ENCODE results near the gene JARID2.
A peak's percentile ranks its signal among the peaks of the same experiment; 100 is the strongest.
"Not testable (repeated sequence)": the region's sequence is repeated elsewhere in the genome, so short reads cannot be mapped to it uniquely, and the experiment has no call there.

Gene JARID2

DNA sequence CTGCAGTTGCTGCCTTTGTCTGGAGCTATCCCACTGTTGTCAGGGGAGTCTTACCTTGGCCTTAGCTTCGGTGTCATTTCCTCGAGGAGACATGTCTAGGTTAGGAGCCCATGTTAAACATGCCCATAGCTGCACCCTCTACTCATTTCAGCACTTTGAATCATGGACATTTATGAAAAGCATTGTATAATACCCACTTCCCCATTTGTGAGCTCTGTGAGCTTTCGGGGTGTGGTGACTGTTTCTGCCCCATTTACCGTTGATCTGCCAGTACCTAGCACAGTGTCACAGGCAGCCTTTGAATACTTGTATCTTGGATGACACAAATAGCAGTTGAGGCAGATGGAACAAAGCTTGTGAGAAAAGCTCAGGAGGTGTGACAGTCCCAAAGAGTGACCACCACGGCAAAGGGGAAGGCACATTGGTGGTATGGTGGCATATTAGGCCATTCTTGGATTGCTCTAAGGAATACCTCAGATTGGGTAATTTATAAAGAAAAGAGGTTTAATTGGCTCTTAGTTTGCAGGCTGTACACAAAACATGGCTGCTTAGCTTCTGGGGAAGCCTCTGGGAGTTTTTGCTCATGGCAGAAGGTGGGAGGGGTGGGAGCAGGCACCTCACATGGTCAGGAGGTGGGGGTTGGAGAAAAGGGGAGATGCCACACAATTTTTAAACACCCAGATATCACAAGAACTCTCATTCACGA, 42.0 kb downstream of the JARID2 start:
- no peak for DNase-seq (ENCODE audit: low read depth in 4 of 4, low spot score in 1 of 4)

DNA sequence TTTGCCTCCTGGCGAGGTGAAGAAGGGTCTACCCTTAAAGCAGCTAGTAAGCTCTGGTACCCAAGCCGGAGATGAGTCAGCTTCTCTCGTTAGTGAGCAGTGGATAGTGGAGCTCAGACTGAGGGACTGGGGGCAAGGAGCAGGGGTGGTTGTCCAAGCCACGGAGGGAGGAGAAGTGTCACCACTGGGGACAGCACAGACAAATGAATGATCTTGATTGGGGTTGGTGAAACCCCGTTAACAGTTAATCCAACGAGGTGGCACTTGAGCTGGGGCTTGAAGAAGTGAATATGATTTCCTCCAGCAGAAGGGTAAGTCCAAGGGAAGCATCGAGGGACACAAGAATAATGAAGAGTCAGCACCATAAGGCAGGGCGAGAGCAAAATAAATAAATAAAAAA, 43.0 kb downstream of the JARID2 start:
- DNase-seq (ENCODE audit: low read depth in 4 of 4, low spot score in 1 of 4) = no peak

GRCh38 chr6:15289456-15289855, 43.6 kb downstream of the JARID2 start:
- DNase-seq (ENCODE audit: low read depth in 4 of 4, low spot score in 1 of 4) = not testable (repeated sequence)

GRCh38 chr6:15290067-15290680, 44.3 kb downstream of the JARID2 start:
- DNase-seq (ENCODE audit: low read depth in 4 of 4, low spot score in 1 of 4) = no peak

DNA sequence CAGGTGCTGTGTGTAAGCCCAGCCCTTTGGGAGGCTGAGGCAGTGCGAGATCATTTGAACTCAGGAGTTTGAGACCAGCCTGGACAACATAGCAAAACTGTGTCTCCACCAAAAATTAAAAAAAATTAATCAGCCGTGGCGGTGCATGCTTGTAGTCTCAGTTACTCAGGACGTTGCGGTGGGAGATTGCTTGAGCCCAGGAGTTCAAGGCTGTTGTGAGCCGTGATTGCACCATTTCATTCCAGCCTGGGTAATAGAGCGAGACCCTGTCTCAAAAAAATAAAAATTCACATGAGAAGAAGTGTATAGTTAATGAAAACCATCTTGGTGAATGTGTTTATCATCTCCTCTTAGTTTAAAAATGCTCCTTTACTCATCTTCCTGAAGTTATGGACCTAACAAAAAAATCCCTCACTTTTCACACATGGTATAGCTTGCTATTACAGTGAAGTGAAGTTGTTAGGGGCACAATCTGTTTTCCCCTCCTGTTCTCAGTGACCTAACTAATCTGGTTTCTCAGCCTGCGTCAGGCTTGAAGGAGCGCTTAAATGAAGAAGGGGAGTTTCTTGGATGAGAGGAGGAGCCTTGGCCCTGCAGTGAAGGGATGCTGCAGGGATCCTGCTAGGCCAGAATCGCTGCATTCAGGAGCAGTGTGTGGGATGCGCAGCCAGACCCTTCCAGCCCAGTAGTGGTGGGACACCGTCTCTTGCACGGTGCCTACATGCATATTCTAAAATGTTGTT, 45.3 kb downstream of the JARID2 start:
- no peak for DNase-seq (ENCODE audit: low read depth in 4 of 4, low spot score in 1 of 4)

- no peak for DNase-seq (ENCODE audit: low read depth in 4 of 4, low spot score in 1 of 4)
Observed at GRCh38 chr6:15292721-15293302, 46.9 kb downstream of the JARID2 start.

GRCh38 chr6:15293674-15294073, 47.8 kb downstream of the JARID2 start:
- no peak for DNase-seq (ENCODE audit: low read depth in 4 of 4, low spot score in 1 of 4)

DNA sequence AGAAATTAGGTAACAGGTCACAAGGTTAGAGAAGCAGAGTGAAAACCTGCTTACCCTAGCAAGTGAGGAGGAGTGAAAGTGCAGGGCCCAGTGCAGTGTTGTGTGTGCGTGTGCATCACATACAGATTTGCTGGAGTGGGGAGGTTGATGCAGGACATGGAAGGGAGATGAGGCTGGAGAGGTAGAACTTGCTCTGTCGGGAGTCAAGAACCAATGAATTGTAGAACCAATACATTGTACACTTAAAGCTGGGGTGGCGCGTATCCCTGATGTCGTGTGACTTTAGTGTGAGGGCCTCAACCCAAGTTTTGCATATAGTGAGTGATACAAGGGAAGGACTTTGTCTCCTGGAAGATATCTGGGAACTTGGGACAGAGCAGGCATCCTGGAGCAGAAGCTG, 48.6 kb downstream of the JARID2 start:
- no peak for DNase-seq (ENCODE audit: low read depth in 4 of 4, low spot score in 1 of 4)

GRCh38 chr6:15296249-15296648, 50.4 kb downstream of the JARID2 start:
- DNase-seq (ENCODE audit: low read depth in 4 of 4, low spot score in 1 of 4) = no peak

DNA sequence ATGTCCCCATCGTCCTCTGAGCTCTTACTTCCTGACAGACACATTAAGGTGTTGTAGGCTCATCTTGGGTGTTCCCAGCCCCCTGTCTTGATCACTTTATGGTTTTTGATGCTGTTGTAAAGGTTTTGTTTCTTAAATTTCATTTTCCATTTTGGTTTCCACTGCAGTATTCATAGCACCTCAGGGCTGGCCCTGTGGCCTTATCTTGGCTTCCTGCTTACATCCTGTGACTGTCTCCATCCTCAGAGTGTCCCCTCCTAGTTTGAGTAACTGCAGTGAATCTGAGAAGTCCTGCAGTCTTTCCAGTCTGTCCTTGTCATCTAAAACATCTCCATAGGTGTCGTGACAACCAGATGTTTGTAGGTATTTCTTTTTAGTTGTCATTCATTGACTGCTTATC, 50.9 kb downstream of the JARID2 start:
- peak in 1 of 4 experiments; percentile 23 for DNase-seq (ENCODE audit: low read depth in 4 of 4, low spot score in 1 of 4)

DNA sequence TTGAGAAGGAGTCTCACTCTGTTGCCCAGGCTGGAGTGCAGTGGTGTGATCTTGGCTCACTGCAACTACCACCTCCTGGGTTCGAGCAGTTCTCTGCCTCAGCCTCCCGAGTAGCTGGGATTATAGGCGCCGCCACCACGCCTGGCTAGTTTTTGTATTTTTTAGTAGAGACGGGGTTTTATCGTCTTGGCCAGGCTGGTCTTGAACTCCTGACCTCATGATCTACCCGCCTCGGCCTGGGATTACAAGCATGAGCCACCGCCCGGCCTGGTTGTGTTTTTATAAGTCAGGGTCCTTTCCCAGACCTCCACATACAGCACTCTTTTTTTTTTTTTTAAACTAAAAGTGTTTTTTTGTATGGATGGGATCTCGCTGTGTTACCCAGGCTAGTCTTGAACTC, 51.3 kb downstream of the JARID2 start:
- DNase-seq (ENCODE audit: low read depth in 4 of 4, low spot score in 1 of 4) = not testable (repeated sequence)

DNA sequence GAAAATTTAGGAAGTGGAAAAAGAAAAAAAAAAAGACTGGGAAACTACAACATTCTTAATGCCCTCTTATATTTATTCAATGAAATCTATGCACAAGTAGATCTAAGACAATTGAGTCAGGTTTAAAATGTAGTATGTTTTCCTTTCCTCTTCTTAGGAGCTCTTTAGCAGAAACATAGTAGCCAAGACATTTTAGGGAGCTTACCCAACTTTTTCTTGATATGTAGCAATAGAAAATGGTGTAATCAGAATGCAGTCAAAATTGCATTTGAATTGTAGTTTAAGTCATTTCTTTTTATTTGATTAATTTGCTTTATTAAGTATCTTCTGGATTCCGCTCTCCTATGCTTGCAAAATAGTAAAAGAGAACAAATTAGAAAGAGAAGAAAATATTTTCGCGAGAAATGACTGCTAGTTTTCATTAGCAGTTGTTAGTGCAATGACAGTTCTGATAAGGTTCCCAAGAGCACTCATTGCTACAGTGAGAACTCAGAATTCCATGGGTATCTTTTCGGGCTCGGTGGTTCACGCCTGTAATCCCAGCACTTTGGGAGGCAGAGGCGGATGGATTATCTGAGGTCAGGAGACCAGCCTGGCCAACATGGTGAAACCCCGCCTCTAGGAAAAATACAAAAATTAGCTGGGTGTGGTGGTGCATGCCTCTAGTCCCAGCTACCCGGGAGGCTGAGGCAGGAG, 52.2 kb downstream of the JARID2 start:
- DNase-seq (ENCODE audit: low read depth in 4 of 4, low spot score in 1 of 4) = no peak

GRCh38 chr6:15299430-15300131, 53.7 kb downstream of the JARID2 start:
- no peak for DNase-seq (ENCODE audit: low read depth in 4 of 4, low spot score in 1 of 4)

DNA sequence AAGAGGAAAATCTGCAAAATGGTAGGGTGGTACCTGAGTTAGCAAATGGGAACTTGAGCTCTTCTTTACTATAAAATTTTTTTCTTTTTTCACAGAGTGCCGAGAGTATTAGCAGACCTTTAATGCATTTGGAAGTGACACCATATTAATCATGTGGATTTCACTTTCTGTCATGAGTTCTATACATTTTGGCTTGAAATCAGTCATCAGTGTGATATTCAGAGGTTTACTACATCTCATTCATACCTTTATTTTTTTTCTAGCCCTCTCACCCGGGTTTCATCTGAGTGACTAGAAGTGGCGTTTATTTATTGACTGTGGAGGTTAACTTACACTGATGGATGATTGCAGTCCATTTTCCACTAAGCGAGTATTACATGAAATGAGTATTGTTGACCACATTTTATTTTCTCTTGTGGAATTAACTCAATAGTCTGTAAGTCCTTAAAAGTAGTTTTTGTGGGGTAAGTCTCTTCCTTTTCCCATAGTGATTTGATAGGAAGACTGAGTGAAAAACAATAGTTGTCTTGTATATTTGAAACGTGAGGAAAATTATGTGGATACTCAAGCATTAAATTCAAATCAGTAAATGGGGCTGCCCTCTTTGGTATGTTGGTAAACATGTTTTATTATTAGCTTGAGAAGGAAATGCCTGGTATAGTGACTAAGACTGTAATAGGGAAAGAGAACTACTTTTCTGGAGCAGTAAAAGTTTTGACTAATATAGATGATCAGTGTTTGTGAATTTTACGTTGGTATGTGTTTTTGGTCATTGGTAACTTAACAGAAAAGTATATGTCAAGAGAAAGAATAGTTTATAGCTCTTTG, 55.5 kb downstream of the JARID2 start:
- no peak for DNase-seq (ENCODE audit: low read depth in 4 of 4, low spot score in 1 of 4)

DNA sequence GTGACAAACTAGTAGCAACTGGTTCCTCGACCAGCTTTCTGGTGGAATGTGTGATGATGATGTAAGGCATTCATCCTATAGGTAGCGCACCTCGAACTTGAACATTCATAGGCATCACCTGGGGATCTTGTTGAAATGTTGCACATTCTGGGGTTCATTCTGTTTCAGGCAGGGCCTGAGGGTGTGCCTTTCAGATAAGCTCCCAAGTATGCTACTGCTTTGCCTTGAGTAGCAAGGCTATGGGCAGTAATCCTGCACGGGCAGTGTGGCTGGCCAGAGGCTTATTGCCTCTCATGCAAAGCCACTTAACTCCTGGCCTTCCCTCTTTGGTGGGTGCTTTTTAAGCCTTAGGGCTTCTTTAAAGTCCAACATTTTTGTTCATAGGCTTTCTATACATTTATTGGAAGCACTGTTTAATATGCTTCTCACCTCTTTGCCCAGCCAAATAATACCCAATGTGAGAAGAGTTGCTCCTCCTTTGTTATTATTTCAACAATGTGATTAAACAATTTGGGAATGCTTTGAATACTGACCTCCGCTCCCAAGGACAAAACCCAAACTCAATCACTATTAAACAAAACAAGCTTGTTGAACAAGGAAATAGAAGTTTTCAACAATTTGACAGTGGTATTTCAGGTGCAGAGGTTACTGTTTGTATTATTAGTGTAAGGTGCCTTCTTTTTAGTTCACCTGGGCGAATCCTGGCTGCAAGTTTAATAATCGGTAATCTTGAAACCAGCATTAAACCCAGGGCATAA, 57.5 kb downstream of the JARID2 start:
- DNase-seq (ENCODE audit: low read depth in 4 of 4, low spot score in 1 of 4) = no peak

- no peak for DNase-seq (ENCODE audit: low read depth in 4 of 4, low spot score in 1 of 4)
Observed at GRCh38 chr6:15303920-15304291, 58.0 kb downstream of the JARID2 start.

DNA sequence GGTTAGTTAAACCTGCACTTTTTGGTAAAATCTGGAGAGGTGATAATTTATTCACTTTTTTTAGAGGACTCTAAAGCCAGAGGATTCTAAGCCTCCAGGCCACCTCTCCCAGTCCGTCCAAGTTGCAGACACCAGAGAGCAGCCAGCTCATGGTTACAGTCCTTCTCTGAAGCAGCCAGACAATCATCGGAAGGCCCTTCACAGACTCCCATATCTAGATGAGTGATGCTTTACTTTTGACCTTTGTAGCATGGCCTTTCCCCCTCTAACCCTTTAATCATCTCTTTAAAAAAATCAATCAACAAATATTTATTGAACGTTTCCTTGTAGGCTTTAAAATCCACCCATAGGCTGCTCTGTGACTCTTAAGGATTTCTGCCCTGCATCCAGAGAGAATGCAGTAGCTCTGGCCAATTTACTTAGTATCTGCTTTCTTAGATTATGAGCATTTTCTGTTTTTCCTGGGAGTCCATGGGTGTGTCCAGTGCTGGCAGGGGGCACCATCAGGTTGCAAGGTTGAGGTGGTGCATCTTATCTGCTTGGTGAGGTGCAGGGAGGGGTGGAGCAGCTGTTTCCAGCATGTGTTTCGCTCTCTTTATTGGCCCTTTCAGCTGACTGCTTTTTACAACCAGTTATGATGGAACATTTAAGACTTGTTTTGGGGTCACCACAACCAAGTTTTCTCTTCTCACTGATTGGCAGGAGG, 58.6 kb downstream of the JARID2 start:
- no peak for DNase-seq (ENCODE audit: low read depth in 4 of 4, low spot score in 1 of 4)

DNA sequence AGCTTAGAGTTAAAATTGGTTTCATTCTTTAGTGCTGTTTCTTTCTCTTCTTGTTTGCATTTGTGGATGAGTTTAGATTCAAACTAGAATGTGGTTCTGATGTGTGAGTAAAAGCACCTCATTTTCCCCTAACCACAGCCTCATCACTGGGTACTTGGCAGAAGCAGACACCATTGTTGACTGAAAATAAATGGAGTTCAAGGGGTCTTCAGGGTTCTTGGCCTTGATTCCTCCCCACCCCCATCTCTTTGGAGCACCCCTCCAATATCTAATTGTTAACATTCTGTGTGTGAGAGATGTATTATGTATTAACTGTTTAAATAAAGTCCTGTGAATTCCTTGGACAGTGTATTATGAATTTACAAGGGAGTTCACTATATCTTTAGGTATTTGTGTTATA, 59.6 kb downstream of the JARID2 start:
- no peak for DNase-seq (ENCODE audit: low read depth in 4 of 4, low spot score in 1 of 4)

DNA sequence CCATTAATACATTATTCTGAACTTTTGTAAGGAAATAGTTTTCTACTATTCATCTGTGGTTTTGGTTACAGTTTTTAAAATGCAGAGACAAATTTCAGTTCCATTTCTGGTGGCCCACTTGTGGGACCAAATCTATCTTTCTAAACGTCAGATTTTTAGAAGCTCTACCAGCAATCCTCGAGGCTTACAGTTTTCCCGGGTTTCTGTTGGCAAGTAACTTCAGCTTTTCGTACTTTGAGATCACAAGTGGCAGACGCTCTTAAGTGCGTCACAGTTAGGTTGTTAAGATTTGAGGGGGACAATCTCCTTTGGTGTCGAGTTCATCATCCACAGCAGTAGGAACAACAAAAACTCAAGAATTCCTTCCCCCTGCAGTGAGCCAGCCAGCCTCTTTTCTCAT, 60.0 kb downstream of the JARID2 start:
- no peak for DNase-seq (ENCODE audit: low read depth in 4 of 4, low spot score in 1 of 4)
